Adrenal gland (tissue), 12 donors: ENCODE results near the gene CPPED1. TPM values are rescaled to one million over a fixed set of nuclear protein-coding genes. Genes with fewer than 3 reads are reported as not detected.
A peak's percentile ranks its signal among the peaks of the same experiment; 100 is the strongest.

Source experiments
- DNase-seq, 7 donors: peaks; one replicate each; pipeline ENCODE4 v3.0.0-alpha.2; 2019 to 2020
- H3K27ac ChIP-seq, 5 donors: fragments of 200-600 bp; sonication (generic) in 4 of 5; 1 replicate in 3 of 5; 2 replicates in 2 of 5; pipeline versions ENCODE4 v1.5.1 to v1.8.0; 2016 to 2020; ENCODE audit warnings: mild to moderate bottlenecking in 1 of 5
- H3K27me3 ChIP-seq: fragments of 200-600 bp; 2 replicates; pipeline ENCODE4 v1.8.0; 2021
- H3K36me3 ChIP-seq, 2 donors: fragments of 200-600 bp; replicated peaks in 1 of 2; 1 replicate in 1 of 2; 2 replicates in 1 of 2; pipeline versions ENCODE4 v1.5.1 to v1.8.0; 2018 to 2022
- H3K4me1 ChIP-seq, 2 donors: fragments of 200-600 bp; replicated peaks in 1 of 2; 1 replicate in 1 of 2; 2 replicates in 1 of 2; pipeline versions ENCODE4 v1.5.1 to v1.8.0; 2018 to 2021
- H3K4me3 ChIP-seq, 4 donors: fragments of 200-600 bp; sonication (generic) in 3 of 4; one replicate each; pipeline ENCODE4 v1.5.1; 2016 to 2018
- H3K9me3 ChIP-seq, 3 donors: fragments of 200-600 bp; sonication (generic) in 1 of 3; replicated peaks in 1 of 3; 1 replicate in 2 of 3; 2 replicates in 1 of 3; pipeline versions ENCODE4 v1.5.1 to v1.8.0; 2016 to 2021
- POLR2A ChIP-seq, 2 donors: fragments of 450-650 bp; IDR thresholded peaks; one replicate each; pipeline ENCODE4 v1.6.1; 2017; ENCODE audit warnings: antibody characterized with exemption in 2 of 2, mild to moderate bottlenecking in 2 of 2, moderate library complexity in 1 of 2
- WGBS, 4 donors: extraction: QIAGEN DNeasy Blood & Tissue Kit in 2 of 4; methylation state at CpG; one replicate each; pipeline versions ENCODE4 v1.1.5 to v1.1.7; 2013 to 2017; 5-methylcytosine and 5-hydroxymethylcytosine counted together
- intact Hi-C, 2 donors: fragments of 100-400 bp; cut with DNase I; formaldehyde crosslinking; loops; one replicate each; pipeline versions ENCODE4 v1.14.1 to v1.15.0; 2022 to 2023
- polyA plus RNA-seq, 3 donors: library from polyadenylated mRNA; stranded (reverse); fragments of 200-250 nt in 2 of 3; fragments of 350-450 nt in 1 of 3; fragmentation: Illumina TruSeq in 1 of 3; extraction: RNeasy Lipid Tissue Mini Kit (QIAGEN cat#74804) in 1 of 3; gene quantifications; one replicate each; pipeline ENCODE4 v1.2.3, GENCODE V29; 2013 to 2014
- total RNA-seq, 9 donors: library from RNA; depleted of rRNA in 4 of 9; stranded (reverse); fragments of >200 nt in 4 of 9; fragments of 120-200 nt in 1 of 9; fragmentation: NEBNext Ultra II Directional in 1 of 9; extraction: Animal tissue kit (Norgen Biotek cat#: 25700) in 1 of 9; gene quantifications; one replicate each; pipeline versions ENCODE4 v1.1.0 to v1.2.4, GENCODE V29; 2013 to 2023
- TF ChIP-seq, protein P1 (sequence below), 6 experiments: fragments of 450-650 bp in 4 of 6; fragments of 200-600 bp in 2 of 6; sonication (generic) in 1 of 6; IDR thresholded peaks; 1 replicate in 5 of 6; 2 replicates in 1 of 6; pipeline versions ENCODE4 v1.5.1 to v1.8.0; 2016 to 2021; ENCODE audit warnings: antibody characterized with exemption in 6 of 6, mild to moderate bottlenecking in 2 of 6, moderate library complexity in 1 of 6
- donor health status: healthy with polysubstance abuse.
- donor health status: Bipolar disorder and iron deficiency.
- donor health status: DM: yes; HTN: yes; CAD: no.
- donor health status: DM: no; HTN: no; CAD: no.
- donor health status: DM: no; HTN: no; CAD: no.
- donor health status: DM: yes; HTN: yes; CAD: no.

CPPED1 gene
- total and polyA plus RNA-seq, 12 donors, result 8.1 to 38.1 (median 14.2) TPM

DNA sequence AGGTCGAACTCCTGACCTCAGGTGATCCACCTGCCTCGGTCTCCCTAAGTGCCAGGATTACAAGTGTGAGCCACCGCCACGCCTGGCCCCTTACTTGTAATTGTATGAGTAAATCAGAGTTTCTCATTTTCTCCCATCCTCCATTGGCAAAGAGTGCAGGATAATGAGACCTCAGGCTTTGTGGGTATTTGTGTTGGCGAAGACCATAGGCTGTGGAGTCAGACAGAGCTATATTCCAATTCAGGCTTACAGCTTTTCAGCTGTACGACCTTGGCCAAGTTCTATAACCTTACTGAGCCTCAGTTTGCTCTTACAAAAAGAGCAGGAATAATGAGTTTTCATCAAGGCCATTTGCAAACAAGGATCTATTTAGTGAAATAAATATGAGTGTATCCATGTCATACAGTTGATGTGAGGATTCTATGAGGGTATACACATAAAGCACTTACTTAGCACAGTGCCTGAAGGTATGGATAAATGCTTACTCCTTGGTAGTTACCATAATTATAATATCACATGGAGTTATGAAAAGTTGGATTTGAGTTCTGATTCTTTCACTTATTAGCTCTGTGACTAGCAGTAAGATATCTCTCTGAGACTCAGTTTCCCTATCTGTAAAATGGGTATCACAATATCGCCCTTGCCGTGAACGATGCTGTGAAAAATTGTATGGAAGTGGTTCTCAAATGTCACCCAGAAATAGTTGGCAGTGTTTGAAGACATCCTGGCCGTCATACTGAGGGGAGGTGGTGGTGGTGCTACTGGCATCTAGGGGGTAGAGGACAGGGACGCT, 25.6 kb upstream of the CPPED1 start:
- intact Hi-C loops, result loop anchor here in 1 of 2 donors (10.0 kb wide), 2 partner anchors 484 to 734 kb away; no protein-coding TSS in a partner anchor
- TF ChIP-seq POLR2A (IDR thresholded peaks at IDR 0.05), result no peak
- TF ChIP-seq, protein P1, sequence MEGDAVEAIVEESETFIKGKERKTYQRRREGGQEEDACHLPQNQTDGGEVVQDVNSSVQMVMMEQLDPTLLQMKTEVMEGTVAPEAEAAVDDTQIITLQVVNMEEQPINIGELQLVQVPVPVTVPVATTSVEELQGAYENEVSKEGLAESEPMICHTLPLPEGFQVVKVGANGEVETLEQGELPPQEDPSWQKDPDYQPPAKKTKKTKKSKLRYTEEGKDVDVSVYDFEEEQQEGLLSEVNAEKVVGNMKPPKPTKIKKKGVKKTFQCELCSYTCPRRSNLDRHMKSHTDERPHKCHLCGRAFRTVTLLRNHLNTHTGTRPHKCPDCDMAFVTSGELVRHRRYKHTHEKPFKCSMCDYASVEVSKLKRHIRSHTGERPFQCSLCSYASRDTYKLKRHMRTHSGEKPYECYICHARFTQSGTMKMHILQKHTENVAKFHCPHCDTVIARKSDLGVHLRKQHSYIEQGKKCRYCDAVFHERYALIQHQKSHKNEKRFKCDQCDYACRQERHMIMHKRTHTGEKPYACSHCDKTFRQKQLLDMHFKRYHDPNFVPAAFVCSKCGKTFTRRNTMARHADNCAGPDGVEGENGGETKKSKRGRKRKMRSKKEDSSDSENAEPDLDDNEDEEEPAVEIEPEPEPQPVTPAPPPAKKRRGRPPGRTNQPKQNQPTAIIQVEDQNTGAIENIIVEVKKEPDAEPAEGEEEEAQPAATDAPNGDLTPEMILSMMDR (IDR thresholded peaks at IDR 0.05), result no peak
- Histone ChIP-seq H3K36me3 (no peaks in the 10 kb centered on the region), H3K27me3 (peaks cover 3% of the 10 kb centered on the region), H3K9me3 (no peaks in the 10 kb centered on the region), H3K4me3 (no peak overlapping the region), H3K27ac (no peak overlapping the region), H3K4me1 (no peaks in the 10 kb centered on the region)
- no peak for DNase-seq
- WGBS, 4 donors, result 70 to 77% (median 75%) methylated on average over 11 of the region's 11 CpGs

DNA sequence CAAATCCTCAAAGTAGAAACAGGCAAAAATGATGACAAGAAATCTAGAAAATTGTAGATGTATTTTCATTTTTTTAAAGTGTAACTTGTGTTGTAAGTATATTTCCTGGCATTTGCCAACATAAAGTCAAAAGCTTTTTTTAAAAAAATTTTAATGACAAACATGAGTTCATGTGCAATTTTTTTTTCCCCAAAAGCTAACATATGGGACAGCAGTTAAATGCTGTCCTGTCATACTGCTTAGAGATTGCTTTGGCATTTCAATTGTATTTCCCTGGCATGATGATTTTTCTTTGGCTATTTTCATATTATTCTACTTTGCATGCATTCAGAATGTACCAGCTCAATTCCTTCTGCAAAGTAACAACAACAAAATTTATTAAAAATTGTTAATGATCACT, 24.5 kb upstream of the CPPED1 start:
- peaks cover 3% of the 10 kb centered on the region for H3K27me3 ChIP-seq
- H3K9me3 ChIP-seq, result no peaks in the 10 kb centered on the region
- H3K36me3 ChIP-seq, result no peaks in the 10 kb centered on the region
- H3K27ac ChIP-seq, result no peak overlapping the region
- DNase-seq, result no peak
- intact Hi-C loops, result loop anchor here in 1 of 2 donors (10.0 kb wide), 2 partner anchors 483 to 733 kb away; no protein-coding TSS in a partner anchor
- no peak overlapping the region for H3K4me3 ChIP-seq
- no peaks in the 10 kb centered on the region for H3K4me1 ChIP-seq
- no peak for TF ChIP-seq POLR2A (IDR thresholded peaks at IDR 0.05)
- TF ChIP-seq, protein P1 (IDR thresholded peaks at IDR 0.05), result no peak

DNA sequence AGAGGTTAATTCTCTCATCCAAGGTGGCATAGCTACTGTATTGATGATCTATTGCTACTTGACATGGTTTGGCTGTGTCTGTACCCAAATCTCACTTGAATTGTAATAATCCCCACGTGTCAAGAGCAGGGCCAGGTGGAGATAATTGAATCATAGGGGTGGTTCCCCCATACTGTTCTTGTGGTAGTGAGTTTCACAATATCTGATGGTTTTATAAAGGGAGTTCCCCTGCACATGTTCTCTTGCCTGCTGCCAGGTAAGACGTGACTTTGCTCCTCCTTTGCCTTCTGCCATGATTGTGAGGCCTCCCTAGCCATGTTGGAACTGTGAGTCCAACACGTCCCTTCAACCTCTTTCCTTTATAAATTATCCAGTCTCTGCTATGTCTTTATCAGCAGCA, 22.9 kb upstream of the CPPED1 start:
- intact Hi-C loops, result loop anchor here in 1 of 2 donors (10.0 kb wide), 2 partner anchors 482 to 732 kb away; no protein-coding TSS in a partner anchor
- Histone ChIP-seq H3K27ac (no peak overlapping the region), H3K4me1 (no peaks in the 10 kb centered on the region), H3K9me3 (no peaks in the 10 kb centered on the region), H3K36me3 (no peaks in the 10 kb centered on the region), H3K4me3 (no peak overlapping the region), H3K27me3 (peaks cover 3% of the 10 kb centered on the region)
- DNase-seq, result no peak
- TF ChIP-seq POLR2A (IDR thresholded peaks at IDR 0.05), result no peak
- TF ChIP-seq, protein P1 (IDR thresholded peaks at IDR 0.05), result no peak
- 48 to 70% (median 60%) methylated on average over 3 of the region's 3 CpGs for WGBS, 4 donors

- Histone ChIP-seq H3K4me1 (no peaks in the 10 kb centered on the region), H3K4me3 (no peak overlapping the region), H3K27me3 (no peaks in the 10 kb centered on the region), H3K27ac (no peak overlapping the region), H3K36me3 (no peaks in the 10 kb centered on the region), H3K9me3 (no peaks in the 10 kb centered on the region)
- intact Hi-C loops, result loop anchor here (5.0 to 10.0 kb wide), 5 partner anchors 242 to 725 kb away; no protein-coding TSS in a partner anchor
- no peak for TF ChIP-seq POLR2A (IDR thresholded peaks at IDR 0.05)
- TF ChIP-seq, protein P1 (IDR thresholded peaks at IDR 0.05), result peak; percentile 75 to 94 (median 89)
- peak; percentile 61 to 84 (median 64) for DNase-seq
- 51 to 56% (median 53%) methylated on average over 18 of the region's 18 CpGs for WGBS, 4 donors
Observed at GRCh38 chr16:12819126-12820117, 15.7 kb upstream of the CPPED1 start.
